ENCODE measurements around the gene ZBTB8A.

DNA sequence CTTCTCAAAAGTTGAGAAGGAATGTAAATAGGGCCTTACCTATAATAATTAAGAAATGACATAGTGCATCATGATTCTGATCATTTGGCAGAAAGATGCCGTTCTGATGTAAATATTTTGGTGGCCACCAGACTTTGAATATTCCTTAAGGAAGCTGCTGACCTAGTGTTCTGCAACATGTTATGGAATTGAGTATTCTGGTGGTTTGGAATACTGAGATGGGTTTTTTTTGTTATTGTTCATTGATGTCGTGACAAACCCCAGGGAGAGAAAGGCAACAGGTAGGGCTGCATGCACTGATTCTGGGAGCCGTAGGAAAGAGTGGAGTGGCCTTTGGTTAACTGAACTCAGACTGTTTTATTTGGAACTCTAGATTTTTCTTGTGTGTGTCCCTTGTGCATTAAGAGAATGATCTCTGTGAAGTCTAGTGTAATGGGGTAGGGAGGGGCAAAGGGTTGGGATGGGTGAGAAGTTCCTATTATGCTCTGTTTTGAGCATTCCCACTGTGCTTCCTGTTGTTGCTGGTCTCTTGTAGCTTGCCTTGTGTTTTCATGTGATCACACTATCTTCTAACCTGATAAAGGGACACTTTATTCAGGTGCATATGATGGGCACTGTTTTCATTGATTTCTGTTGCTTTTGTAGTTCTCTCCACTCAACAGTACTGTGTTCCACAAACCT lies 49.3 kb upstream of the ZBTB8A start:
- TF ChIP-seq, protein P1, sequence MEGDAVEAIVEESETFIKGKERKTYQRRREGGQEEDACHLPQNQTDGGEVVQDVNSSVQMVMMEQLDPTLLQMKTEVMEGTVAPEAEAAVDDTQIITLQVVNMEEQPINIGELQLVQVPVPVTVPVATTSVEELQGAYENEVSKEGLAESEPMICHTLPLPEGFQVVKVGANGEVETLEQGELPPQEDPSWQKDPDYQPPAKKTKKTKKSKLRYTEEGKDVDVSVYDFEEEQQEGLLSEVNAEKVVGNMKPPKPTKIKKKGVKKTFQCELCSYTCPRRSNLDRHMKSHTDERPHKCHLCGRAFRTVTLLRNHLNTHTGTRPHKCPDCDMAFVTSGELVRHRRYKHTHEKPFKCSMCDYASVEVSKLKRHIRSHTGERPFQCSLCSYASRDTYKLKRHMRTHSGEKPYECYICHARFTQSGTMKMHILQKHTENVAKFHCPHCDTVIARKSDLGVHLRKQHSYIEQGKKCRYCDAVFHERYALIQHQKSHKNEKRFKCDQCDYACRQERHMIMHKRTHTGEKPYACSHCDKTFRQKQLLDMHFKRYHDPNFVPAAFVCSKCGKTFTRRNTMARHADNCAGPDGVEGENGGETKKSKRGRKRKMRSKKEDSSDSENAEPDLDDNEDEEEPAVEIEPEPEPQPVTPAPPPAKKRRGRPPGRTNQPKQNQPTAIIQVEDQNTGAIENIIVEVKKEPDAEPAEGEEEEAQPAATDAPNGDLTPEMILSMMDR (CRISPR knock-in tag; IDR thresholded peaks at IDR 0.05): no peak
- no peak for TF ChIP-seq POLR2AphosphoS5 (IDR thresholded peaks at IDR 0.05; ENCODE audit: low read depth, low read length)
- no peak for TF ChIP-seq SRSF1 (optimal IDR thresholded peaks at IDR 0.05; ENCODE audit: low read depth, low read length)
- TF ChIP-seq SOX13 (IDR thresholded peaks at IDR 0.05): no peak
- TF ChIP-seq SOX13 (CRISPR knock-in tag; conservative IDR thresholded peaks at IDR 0.05 in 1 of 2, IDR thresholded peaks at IDR 0.05 in 1 of 2): no peak

All from HepG2 (cell line).